ENCODE results near the gene TUFM.

Gene TUFM

DNA sequence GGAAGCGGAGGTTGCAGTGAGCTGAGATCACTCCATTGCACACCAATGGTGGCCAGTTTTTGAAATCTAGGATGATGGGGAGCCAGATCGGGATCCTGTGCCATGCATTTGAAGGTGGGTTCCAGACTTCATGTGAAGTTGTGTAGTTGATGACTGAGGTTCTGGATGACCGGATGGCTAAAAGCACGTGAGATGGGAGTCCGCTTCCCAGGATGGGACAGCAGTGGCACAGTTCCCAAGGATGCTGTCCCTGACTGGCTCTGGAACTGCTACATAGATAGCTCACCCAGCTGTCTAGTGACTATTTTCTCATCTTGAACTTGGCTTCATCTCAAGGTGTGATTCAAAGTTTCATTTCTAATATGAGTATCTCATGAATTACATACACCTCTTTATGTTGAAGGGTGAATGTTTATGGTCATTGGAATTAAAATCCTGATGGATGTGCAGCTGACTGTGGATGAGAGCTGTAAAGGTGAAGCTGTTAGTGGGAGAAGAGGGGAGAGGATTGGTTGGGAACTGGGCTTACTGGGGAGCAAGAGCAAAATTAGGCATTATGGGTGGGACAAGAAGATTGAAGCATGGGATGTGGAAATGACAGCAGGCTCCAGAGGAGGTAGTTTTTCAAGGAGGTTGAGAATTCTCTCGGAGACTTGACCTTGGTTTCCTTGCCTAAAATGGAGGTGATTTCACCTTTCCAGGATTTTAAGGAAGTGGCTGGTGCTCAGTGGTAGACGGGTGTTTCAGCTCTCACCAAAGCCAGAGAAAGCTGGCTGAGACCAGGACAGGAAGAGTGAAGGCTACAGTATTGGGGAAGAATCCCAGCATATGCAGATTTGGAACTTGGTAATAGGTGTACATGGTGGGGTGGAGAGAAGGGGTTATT lies 8.2 kb downstream of the TUFM start:
- TF ChIP-seq, protein P1, sequence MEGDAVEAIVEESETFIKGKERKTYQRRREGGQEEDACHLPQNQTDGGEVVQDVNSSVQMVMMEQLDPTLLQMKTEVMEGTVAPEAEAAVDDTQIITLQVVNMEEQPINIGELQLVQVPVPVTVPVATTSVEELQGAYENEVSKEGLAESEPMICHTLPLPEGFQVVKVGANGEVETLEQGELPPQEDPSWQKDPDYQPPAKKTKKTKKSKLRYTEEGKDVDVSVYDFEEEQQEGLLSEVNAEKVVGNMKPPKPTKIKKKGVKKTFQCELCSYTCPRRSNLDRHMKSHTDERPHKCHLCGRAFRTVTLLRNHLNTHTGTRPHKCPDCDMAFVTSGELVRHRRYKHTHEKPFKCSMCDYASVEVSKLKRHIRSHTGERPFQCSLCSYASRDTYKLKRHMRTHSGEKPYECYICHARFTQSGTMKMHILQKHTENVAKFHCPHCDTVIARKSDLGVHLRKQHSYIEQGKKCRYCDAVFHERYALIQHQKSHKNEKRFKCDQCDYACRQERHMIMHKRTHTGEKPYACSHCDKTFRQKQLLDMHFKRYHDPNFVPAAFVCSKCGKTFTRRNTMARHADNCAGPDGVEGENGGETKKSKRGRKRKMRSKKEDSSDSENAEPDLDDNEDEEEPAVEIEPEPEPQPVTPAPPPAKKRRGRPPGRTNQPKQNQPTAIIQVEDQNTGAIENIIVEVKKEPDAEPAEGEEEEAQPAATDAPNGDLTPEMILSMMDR (IDR thresholded peaks at IDR 0.05; ENCODE audit: borderline replicate concordance, insufficient read depth, low read depth, low read length) = no peak
- H3K4me3 ChIP-seq (ENCODE audit: low read depth, low read length) = no peak overlapping the region

DNA sequence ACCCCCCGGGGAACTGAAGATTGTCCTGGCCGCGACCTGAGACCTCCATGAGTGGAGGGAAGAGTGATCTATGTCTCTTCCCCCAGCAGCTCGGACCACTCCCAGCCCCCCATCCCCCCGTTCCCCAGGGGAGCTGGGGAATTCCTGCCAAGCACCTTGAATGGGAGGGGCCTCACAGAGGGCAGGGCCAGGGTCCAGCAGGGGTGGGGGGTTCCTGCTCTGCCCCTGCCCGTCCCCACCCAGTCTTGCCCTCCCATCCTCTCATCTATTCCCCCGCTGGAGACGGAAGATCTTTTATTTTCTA lies 9.4 kb downstream of the TUFM start:
- no peak overlapping the region for H3K4me3 ChIP-seq (ENCODE audit: low read depth, low read length)
- TF ChIP-seq, protein P1 (IDR thresholded peaks at IDR 0.05; ENCODE audit: borderline replicate concordance, insufficient read depth, low read depth, low read length) = no peak

DNA sequence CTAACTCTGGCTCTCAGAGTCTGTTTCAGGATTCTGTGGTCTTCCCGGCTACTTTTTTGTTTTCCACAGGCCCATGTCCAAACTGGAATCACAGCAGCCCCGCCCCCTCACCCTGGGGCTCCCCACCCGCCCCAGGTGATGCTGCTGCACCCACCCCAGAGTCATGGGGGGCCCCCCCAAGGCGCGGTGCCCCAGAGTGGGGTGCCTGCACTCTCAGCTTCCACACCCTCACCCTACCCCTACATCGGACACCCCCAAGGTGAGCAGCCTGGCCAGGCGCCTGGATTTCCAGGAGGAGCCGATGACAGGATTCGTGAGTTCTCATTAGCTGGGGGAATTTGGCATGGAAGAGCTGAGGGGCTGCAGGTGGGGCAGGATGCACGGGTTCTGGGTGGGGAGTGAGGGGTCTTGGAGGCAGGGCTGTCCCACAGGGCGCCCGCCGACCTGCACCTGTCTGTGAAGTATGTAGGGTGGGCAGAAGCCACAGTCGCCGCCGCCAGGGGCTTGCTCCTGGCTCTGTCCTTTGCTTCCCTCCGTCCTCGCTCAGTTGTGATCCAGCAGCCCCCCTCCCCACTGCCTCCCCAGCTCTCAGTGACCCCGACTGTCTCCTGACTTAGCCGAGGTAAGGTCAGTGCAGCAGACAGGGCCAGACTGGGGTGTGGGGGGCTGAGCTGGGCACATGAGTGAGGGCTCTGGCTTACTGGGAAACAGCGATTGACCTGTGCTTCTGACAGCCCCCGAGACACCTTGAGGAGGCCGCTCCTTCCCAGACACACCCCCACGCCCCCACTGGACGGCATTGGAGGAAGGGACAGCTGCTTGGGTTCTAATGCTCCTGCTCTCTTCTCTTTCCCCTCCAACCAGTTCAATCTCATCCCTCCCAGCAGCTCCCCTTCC lies 10.0 kb downstream of the TUFM start:
- TF ChIP-seq, protein P1 (IDR thresholded peaks at IDR 0.05; ENCODE audit: borderline replicate concordance, insufficient read depth, low read depth, low read length) = no peak
- no peak overlapping the region for H3K4me3 ChIP-seq (ENCODE audit: low read depth, low read length)

DNA sequence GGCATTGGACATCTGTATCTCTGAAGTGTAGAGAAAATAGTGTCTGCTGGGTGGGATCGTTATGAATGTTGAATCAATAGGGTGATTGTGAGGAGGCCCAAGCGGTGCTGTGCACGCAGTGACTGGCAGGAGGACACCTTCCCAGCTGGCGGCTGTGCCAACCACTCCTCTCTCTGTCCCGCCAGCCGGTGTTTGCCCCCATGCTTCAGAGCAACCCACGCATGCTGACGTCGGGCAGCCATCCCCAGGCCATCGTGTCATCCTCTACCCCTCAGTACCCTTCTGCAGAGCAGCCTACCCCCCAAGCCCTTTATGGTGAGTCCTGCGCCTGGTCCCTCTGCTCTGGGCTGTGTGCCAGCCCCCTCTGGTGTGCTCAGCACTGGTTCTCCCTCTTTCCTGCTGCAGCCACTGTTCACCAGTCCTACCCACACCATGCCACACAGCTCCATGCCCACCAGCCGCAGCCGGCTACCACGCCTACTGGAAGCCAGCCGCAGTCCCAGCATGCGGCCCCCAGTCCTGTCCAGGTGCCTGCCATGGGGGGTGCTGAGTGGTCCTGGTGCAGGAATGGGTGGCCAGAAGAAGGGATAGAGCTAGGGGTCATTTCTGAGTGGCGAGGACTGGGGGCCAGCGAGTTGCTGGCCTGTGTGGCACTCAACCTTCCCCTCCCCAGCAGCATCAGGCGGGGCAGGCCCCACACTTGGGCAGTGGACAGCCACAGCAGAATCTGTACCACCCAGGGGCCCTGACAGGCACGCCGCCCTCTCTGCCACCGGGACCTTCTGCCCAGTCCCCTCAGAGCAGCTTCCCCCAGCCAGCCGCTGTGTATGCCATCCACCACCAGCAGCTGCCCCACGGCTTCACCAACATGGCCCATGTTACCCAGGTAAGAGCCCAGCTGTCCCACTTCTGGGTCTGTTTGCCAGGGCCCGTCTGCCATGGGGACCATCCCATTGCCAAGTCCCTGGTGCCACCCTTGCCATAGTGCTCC lies 11.0 kb downstream of the TUFM start:
- TF ChIP-seq, protein P1 (IDR thresholded peaks at IDR 0.05; ENCODE audit: borderline replicate concordance, insufficient read depth, low read depth, low read length) = no peak
- H3K4me3 ChIP-seq (ENCODE audit: low read depth, low read length) = no peak overlapping the region

DNA sequence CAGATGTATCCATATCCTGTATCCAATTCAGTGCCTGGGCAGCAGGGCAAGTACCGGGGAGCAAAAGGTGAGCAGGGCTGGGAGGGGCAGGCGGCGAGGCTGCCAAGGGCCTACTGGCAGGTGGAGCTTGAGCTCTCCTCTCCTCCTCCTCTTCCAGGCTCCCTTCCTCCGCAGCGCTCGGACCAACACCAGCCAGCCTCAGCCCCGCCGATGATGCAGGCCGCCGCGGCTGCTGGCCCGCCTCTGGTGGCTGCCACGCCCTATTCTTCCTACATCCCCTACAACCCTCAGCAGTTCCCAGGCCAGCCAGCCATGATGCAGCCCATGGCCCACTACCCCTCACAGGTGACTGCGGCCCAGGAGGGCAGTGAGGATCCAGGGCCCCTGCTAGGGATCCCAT lies 11.8 kb downstream of the TUFM start:
- H3K4me3 ChIP-seq (ENCODE audit: low read depth, low read length) = no peak overlapping the region

DNA sequence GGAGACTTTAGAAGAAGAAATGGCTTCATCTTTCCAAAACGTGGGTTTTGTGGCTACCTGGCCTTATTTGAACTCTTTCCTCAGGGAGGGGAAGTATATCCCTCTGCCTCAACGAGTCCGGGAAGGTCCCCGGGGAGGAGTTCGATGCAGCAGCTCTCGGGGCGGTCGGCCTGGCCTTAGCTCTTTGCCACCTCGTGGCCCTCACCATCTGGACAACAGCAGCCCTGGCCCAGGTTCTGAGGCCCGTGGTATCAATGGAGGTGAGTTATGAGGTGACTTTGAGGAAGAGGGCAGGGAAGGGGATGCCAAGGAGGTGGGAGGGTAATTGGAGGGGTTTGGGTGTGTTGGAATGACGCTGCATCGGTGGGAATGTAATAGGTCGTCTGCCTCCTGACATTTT lies 15.6 kb downstream of the TUFM start:
- TF ChIP-seq, protein P1 (IDR thresholded peaks at IDR 0.05; ENCODE audit: borderline replicate concordance, insufficient read depth, low read depth, low read length) = no peak
- H3K4me3 ChIP-seq (ENCODE audit: low read depth, low read length) = no peak overlapping the region

More for the DNA sequence above, 11.8 kb downstream of the TUFM start:
- TF ChIP-seq, protein P1 (IDR thresholded peaks at IDR 0.05; ENCODE audit: borderline replicate concordance, insufficient read depth, low read depth, low read length) = no peak

Data from GM12875 (cell line).